Measurements from ENCODE around the gene CCN6. TPM values are rescaled to one million over a fixed set of nuclear protein-coding genes. Genes with fewer than 3 reads are reported as not detected.

Gene CCN6
- not detected in 2 replicates for total RNA-seq

DNA sequence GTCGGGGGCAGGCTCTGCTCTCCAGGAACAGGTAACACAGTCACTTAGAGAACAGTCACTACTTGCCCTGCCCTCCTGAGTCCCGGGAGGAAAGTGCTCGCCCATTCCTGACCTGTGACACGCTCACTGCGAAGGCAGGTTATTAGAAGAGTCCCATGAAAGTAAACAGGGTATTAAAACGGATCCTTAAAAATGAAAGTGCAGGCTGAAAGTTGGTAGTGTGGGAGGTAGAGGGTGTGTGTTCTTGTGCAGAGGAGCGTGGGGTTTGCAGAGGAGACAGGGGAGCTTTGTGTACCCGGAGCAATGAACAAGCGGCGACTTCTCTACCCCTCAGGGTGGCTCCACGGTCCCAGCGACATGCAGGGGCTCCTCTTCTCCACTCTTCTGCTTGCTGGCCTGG lies at the start of gene CCN6:
Gene CCN6, plus strand, starts transcription at position 104 of the 400 bp plus-strand sequence. Its CDS starts 254 bp downstream, at position 358.

DNA sequence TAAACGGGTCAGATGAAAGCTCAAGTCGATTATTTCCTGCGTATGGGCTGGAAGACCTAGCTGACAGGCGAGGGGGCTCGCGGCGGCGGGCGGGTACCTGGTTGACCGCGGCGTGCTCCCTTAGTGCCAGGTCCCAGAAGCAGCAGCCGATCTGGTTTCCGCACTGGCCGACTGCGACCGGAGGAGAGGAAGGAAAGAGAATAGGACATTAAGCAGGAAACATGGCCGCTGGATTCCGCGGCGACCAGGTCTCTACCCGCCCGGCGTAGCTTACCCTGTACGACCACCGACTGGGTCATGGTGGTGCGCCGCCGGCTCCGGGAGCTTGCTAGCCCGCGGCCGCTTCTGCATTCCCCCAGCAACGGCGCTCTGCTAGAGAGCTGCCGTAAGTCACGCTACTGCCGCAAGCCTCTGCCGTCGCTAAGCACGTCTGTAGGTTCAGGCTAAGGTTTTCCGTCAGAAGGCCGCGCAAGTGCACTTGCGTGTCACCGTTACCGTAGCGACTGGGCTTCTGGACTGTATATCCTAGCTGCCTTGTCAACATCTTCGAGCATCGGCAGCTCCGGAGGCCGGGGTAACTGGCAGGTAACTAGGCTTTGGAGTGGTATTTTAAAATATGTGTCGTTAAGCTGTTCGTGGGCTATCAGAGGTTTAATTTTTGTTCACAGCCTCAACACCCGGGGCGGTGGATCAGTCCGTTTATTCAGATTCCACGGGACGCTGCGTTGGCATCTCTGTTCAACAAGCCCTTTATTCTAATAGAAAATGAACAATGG lies 33.4 kb downstream of the CCN6 start, which contains the start of the genes FAM229B and TUBE1:
Gene FAM229B, plus strand, starts transcription at position 456 of the 776 bp plus-strand sequence. CDS start 11,693 bp downstream, outside the sequence.
Gene TUBE1, minus strand, starts transcription at position 347 of the 776 bp plus-strand sequence. Its CDS starts 48 bp downstream, at position 299.

Other genes starting within 250 kb of the CCN6 start
- gene FYN, start 180.7 kb upstream of the CCN6 start, total RNA-seq = 125 and 135 TPM in 2 replicates
- 14.3 and 37.4 TPM in 2 replicates for gene TUBE1, start 33.4 kb downstream of the CCN6 start, total RNA-seq
- gene FAM229B, start 33.5 kb downstream of the CCN6 start, total RNA-seq = 5.3 and 10.1 TPM in 2 replicates
- gene LAMA4, start 200.5 kb downstream of the CCN6 start, total RNA-seq = 307 and 441 TPM in 2 replicates